Colonic mucosa (tissue), 2 donors: ENCODE data around the gene SF3B4. TPM values are rescaled to one million over a fixed set of nuclear protein-coding genes. Genes with fewer than 3 reads are reported as not detected.

Experiments used
- total RNA-seq, 2 donors: library from RNA; stranded (reverse); fragmentation: NEBNext Ultra II Directional in 1 of 2; extraction: Animal tissue kit (Norgen Biotek cat#: 25700) in 1 of 2; gene quantifications; one replicate each; pipeline ENCODE4 v1.2.1, GENCODE V29; 2021
- donor health status: DM: no; HTN: no; CAD: no.
- donor health status: DM: no; HTN: no; CAD: no.

SF3B4 gene
- total RNA-seq, 2 donors from 2014 or later = 42.2 to 66.1 TPM

Other genes starting within 250 kb of the SF3B4 start
- gene FCGR1A, start 145.1 kb downstream of the SF3B4 start, total RNA-seq = 1 to 10 TPM; 1.1 to 2.7 TPM
- 10 to 100 TPM; 12.8 to 21.1 TPM for gene BOLA1, start 28.2 kb downstream of the SF3B4 start, total RNA-seq
- 1 to 10 TPM in 1 of 2 donors, under 1 TPM in 1; 0.89 to 1.5 TPM for gene SV2A, start 10.0 kb downstream of the SF3B4 start, total RNA-seq
- gene MTMR11, start 9.1 kb upstream of the SF3B4 start, total RNA-seq = 100 to 1,000 TPM; 168 to 188 TPM
- 10 to 100 TPM; 33.7 to 38.7 TPM for gene OTUD7B, start 82.9 kb upstream of the SF3B4 start, total RNA-seq
- gene VPS45, start 140.0 kb upstream of the SF3B4 start, total RNA-seq = 10 to 100 TPM; 30.3 to 30.6 TPM
- 10 to 100 TPM in 1 of 2 donors, 1 to 10 TPM in 1; 5.4 to 30.8 TPM for gene PLEKHO1, start 222.1 kb upstream of the SF3B4 start, total RNA-seq